Panc1 (cell line): ENCODE data around the gene STK25.

Experiments
- CTCF ChIP-seq: fragments of 450-650 bp; IDR thresholded peaks from 2 replicates; pipeline ENCODE4 v1.5.1; 2017; ENCODE audit warnings: mild to moderate bottlenecking
- POLR2AphosphoS5 ChIP-seq: IDR thresholded peaks from 2 replicates; pipeline ENCODE4 v1.6.1; 2012; ENCODE audit warnings: mild to moderate bottlenecking, low read depth, low read length, moderate library complexity

DNA sequence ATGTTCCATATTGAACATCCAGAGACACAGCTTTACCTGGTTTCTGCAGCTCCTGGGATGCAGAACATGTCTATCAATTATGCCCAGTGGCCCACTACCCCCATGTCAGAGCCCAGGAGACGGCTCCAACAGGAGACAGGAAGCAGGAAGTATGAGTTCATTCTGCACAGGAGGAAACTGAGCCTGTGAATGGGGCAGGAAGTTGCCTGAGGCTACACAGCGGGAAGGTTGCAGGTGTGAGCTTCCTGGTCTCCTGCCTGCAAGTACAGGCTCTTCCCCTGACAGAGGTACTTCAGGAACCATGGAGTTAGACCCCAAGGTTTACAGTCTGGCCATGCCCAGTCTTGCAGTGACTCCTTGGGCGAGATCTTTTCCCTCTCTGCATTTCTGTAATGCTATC lies 47.3 kb upstream of the STK25 start:
- no peak for TF ChIP-seq CTCF
- TF ChIP-seq POLR2AphosphoS5: no peak
